ENCODE results near the gene AOX1.
"Not testable (repeated sequence)": the region's sequence is repeated elsewhere in the genome, so short reads cannot be mapped to it uniquely, and the experiment has no call there.

Gene AOX1

DNA sequence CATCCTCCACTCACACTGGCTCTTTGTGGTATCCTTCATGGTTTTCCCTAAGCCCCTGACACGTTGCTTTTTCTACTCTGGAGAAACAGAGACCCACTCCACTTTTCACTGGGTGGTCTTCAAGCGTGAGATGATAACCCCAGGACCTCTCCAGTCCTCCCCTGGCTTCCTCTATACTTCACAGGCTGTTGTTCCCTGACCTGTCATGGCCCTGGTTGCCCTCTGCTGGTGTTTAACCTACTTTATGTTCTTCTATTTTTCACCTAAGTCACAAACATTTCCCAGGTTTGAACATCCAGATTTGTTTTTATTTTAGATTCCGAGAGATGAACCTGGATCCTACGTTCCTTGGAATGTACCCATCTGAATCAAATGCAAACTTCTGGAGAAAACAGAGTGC is 84.5 kb downstream of the AOX1 start:
- DNase-seq, result no peak

DNA sequence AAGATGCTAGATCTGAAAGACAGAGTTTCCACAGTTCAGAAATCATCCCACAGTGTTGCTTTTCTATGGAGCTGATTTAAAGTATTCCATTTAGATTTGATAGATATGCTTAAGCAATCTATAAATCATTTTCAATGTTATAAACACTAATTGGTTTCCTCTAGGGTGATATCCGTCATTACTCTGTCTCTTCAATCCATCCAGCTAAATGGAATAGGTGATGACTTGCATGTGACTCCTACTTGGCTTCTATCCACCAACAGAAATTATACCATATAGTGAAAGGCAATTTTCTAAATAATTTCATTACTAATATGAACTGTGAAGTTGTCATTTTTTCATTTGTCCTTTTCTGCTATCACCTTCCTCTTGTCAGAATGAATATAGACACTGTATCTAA is 84.9 kb downstream of the AOX1 start:
- no peak for DNase-seq

DNA sequence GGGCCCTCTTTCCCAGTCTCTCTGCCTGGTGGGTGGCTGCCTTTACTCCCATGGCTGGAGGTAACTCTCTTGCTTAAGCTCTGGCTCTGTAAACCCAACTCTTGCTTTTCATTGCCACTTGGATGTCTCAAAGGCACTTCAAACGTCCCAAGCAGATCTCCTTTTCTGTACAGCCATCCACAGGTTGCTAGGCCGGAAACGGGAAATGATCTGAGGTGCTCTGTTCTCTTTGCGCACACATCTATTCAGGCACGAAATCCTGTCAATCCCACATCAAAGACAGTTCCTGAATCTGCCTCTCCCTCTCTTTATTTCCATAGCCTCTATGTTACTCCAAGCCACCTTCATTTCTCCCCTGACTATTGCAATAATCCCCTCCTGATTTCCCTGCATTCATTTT is 87.4 kb downstream of the AOX1 start:
- no peak for DNase-seq

DNA sequence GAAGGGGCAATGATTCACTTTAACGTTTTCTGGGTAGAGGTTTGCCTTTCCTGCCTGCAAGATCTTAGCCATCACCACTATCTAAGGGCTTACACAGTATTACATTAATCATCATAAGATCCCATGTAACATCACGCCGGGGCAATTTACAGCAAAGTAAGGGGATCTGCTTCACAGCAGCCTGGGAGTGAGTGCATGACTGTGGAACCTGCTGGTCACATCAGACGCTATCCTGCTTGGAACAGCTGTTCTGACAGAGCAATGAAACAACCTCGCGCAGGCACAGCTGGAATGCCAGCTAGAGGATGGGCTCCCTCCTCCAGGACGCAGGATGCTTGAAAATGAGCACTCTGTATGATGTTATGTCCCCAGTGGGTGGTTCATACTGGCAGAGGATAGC is 89.0 kb downstream of the AOX1 start:
- DNase-seq, result no peak

GRCh38 chr2:200677171-200677570 is 91.4 kb downstream of the AOX1 start:
- DNase-seq, result no peak

DNA sequence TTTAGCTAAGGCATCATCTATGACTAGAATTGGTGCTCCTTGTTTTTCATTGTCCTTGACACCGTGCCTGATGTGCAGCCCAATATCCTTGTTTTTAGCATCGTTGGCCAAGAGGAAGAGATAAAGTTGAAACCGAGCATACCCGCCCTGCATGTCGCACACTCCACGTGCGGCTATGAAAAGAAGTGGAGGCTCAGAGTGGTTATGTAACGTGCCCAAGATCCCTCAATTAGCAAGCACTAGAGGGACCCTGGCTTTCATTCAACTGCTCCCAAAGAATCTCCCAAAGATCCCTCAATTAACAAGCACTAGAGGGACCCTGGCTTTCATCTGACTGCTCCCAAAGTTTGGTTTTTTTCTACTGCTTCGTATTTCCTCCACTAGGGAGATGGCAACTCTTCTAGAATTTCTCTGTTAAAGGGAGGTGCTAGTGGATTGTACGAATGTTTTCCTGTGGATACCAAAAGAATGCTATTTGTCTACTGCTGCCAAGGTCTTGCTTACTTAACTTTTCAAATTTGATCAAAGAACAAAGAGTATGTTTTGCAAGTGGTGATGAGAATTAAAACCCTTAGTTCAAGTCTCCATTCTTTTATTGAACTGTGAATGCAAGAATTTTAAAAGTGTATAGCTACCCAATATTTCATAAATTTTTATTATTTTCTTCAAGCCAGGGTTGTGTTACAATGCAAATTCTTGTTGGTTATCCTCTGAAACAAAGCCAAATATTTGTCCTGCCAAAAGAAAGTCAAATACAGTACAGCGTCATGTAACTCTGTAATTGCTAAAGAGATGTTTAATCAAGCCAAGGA is 92.1 kb downstream of the AOX1 start:
- DNase-seq, result no peak

- no peak for DNase-seq
These were observed 93.3 kb downstream of the AOX1 start for GRCh38 chr2:200679127-200679526.

- no peak for DNase-seq
These were observed 93.7 kb downstream of the AOX1 start for GRCh38 chr2:200679535-200679934.

DNA sequence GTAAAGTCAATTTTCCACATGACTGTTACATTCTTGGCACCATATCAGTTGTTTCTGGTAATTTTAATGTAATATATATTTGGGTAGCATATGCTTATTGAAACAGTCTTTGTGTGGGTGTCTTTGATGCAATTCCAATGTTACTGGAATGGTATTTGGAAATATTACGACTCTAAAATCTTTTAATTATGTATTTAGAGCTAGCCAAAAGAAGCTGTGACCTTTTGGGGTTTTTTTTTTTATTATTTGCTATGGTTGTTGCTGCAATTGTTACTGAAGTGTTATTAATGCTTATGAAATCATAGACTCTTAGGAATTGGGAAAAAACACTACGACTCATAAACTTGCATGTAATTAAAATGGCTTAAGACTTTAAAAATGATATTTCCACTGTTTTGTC is 95.9 kb downstream of the AOX1 start:
- no peak for DNase-seq

DNA sequence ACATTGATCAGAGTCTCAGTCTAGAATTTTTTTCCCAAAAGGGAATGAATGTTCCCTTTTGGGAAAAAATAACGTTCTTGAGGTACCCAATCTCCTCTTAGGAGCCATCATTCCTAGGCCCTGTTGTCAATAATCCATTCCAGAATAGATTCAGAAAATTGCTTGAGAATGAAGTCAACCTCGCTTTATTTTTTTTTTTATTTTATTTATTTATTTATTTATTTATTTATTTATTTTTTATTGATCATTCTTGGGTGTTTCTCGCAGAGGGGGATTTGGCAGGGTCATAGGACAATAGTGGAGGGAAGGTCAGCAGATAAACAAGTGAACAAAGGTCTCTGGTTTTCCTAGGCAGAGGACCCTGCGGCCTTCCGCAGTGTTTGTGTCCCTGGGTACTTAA is 96.6 kb downstream of the AOX1 start:
- not testable (repeated sequence) for DNase-seq

- no peak for DNase-seq
These were observed 102.4 kb downstream of the AOX1 start for GRCh38 chr2:200687922-200688920.

- DNase-seq, result no peak
These were observed 103.3 kb downstream of the AOX1 start for GRCh38 chr2:200689115-200689514.

DNA sequence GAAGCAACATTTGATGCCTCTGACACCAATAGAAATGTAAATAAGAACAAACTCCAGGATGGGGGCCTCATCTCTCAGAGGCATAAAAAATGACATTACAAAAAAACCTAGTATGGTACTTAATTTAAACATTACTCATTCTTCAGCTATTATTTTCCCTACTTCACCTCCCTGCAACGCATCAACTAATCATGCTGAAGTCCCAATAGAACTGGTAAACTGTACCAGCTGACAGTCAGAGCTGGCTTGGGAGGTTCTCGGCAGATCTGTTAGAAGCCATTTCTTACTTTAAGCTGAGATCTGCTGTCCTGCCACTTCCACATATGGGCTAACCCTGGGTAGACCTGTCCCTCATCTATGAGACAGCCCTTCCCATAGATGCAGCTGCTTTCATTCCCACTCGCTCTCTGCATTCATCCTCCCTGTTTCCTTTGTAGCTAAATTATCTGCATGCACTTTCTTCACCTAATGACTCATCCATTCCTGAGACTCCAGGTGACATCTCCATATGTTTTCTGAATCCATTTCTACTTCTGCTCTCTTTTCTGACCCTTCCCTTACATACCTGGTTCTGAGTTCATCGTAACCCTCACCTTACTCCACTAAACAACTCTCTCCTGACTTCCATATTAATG is 108.1 kb downstream of the AOX1 start:
- no peak for DNase-seq

DNA sequence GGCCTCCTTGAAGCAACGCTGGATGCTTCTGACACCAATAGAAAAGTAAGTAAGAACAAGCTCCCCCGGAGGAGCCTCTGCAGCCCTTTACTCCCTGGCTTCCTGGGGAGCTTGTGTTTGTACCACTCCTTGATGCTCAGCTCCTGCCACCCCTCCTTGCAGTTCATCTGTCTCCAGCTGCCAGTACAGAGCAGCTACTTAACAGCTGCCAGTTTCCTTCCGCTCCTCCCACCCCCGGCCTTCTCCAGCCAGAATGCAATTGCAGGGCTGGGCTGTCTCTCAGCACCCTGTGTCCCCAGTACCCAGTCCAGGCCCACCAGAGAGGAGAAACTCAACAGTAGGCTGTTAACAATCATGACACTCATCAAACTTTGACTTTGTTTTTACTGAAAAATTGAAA is 109.4 kb downstream of the AOX1 start:
- no peak for DNase-seq

GRCh38 chr2:200695601-200696000 is 109.8 kb downstream of the AOX1 start:
- no peak for DNase-seq

GRCh38 chr2:200698217-200698616 is 112.4 kb downstream of the AOX1 start:
- DNase-seq, result no peak

GRCh38 chr2:200699310-200699709 is 113.5 kb downstream of the AOX1 start:
- DNase-seq, result no peak

GRCh38 chr2:200700856-200701255 is 115.0 kb downstream of the AOX1 start:
- no peak for DNase-seq

DNA sequence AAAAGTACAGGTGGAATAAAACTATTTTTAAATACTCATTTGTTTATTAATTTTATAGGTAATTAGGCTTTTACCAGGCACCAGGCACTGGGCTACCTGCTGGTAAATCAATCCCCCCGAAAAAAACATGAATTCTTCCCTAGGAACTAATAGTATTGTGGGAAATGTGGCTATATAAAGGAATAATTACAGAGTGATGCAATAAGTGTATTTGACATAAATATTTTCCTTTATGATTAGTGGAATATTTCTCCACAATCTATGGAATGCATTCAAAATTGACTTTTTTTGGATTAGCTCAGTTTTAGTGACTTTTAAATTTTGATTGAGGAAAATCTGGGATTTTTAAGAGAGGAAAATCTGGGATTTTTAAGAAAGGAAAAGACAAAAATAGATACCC is 116.2 kb downstream of the AOX1 start:
- DNase-seq, result no peak

DNA sequence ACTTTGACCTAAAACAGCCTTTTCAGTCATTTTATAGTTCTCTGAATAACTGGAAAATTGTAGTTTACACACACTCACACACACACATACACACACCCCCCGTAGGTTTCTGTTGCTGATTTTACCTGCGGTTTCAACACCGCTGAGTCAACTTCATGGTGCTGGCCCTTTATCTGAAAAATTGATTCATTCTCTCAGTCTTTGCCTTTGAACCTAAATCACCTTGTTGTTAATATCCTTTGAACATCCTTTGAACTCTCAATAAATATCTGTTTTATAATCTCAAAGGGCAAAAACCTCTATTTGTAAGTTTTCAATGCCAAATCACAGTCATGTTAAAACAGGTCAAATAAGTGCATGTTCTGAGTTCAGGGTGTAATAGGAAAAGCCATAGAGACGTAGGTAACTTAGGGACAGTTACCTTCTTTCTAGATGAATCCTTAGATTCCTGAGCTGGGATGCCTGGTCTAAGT is 116.9 kb downstream of the AOX1 start:
- DNase-seq, result peak; percentile 82

DNA sequence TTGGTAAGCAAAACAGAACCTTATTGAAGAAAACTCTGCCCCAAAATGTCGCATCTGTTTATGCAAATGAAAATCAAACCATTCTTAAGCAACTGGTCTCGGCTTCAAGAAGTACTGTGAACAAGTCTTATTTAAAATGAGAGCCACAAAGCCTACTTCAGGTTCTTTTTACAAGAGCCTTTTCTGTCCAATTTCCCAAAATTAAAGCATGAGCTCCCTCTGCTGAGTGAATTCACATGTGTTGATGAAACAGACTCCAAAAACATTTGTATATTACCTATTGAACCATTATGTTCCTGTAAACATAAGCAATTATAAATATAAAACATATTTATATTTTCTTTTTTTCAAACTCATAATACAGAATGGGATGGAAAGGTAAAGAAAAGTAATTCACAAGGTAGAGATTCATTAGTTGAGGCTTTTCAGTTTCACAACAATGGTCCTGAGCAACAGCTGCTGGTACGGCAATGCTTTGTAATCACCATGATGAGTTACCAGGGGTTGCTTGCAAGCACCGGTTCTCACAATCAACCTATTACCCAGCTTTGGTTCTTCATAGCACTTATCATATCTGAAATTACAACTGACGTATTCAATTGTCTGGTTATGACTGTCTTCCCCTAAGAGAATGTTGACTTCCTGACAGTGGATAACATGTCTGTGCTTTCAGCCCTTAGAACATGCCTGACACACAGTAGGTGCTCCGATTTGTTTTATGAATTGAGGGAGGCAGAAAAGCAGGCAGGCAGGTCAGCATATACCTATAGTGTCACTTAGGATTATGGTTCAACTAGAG is 117.5 kb downstream of the AOX1 start:
- peak; percentile 38 for DNase-seq

- no peak for DNase-seq
These were observed 118.3 kb downstream of the AOX1 start for GRCh38 chr2:200703926-200704637.

Measured in stimulated activated CD4-positive, alpha-beta T cell treated with anti-CD3 and anti-CD28 coated beads, Interleukin-15, amount 100 ng/mL, for 24 hours (primary cell).